Common myeloid progenitor, CD34-positive (primary cell): ENCODE results near the gene PNP.

Experiments
- CTCF ChIA-PET: fragments of 350-600 bp; sonication (Branson Sonifier 250); formaldehyde crosslinking; loops from one replicate; lab custom pipeline; 2021; ENCODE audit warnings: antibody characterized with exemption; lab: Charles Lee
- POLR2A ChIA-PET: fragments of 350-600 bp; sonication (Branson Sonifier 250); formaldehyde crosslinking; loops from one replicate; lab custom pipeline; 2021; ENCODE audit warnings: antibody characterized with exemption; lab: Charles Lee
- DNase-seq, 3 donors: peaks; one replicate each; pipeline versions ENCODE4 v3.0.0 to v3.0.0-alpha.2; 2013
- H3K27ac ChIP-seq, 2 experiments: 1 replicate in 1 of 2; 2 replicates in 1 of 2; pipeline ENCODE4 v1.7.0; 2013; ENCODE audit warnings: inconsistent platforms in 2 of 2, low read length in 2 of 2, mild to moderate bottlenecking in 2 of 2, low read depth in 1 of 2, moderate library complexity in 1 of 2; ENCODE audit not compliant: severe bottlenecking in 2 of 2, insufficient read depth in 1 of 2, poor library complexity in 1 of 2
- H3K27me3 ChIP-seq, 5 experiments: replicated peaks in 2 of 5; 1 replicate in 3 of 5; 2 replicates in 2 of 5; pipeline versions ENCODE4 v1.6.1 to v1.7.0; 2013; ENCODE audit warnings: low read length in 4 of 5, mild to moderate bottlenecking in 2 of 5, moderate library complexity in 2 of 5, inconsistent platforms in 1 of 5; ENCODE audit not compliant: insufficient read depth in 5 of 5, control insufficient read depth in 4 of 5
- H3K36me3 ChIP-seq, 4 experiments: 1 replicate in 2 of 4; 2 replicates in 2 of 4; pipeline versions ENCODE4 v1.6.1 to v1.7.0; 2013; ENCODE audit warnings: low read length in 3 of 4, control low read depth in 1 of 4, mild to moderate bottlenecking in 1 of 4; ENCODE audit not compliant: control insufficient read depth in 4 of 4, insufficient read depth in 4 of 4
- H3K4me1 ChIP-seq, 4 experiments: 1 replicate in 3 of 4; 2 replicates in 1 of 4; pipeline versions ENCODE4 v1.6.1 to v1.7.1; 2013; ENCODE audit warnings: low read length in 3 of 4, mild to moderate bottlenecking in 3 of 4, control low read depth in 1 of 4, inconsistent platforms in 1 of 4, moderate library complexity in 1 of 4; ENCODE audit not compliant: control insufficient read depth in 4 of 4, insufficient read depth in 4 of 4; ENCODE audit errors: control extremely low read depth in 1 of 4
- H3K4me3 ChIP-seq, 7 experiments: 1 replicate in 4 of 7; 2 replicates in 3 of 7; pipeline versions ENCODE4 v1.5.1 to v1.7.0; 2013; ENCODE audit warnings: mild to moderate bottlenecking in 7 of 7, low read length in 6 of 7, moderate library complexity in 6 of 7, inconsistent platforms in 2 of 7, low read depth in 2 of 7, control low read depth in 1 of 7; ENCODE audit not compliant: insufficient read depth in 4 of 7, control insufficient read depth in 1 of 7; ENCODE audit errors: extremely low read depth in 1 of 7
- H3K9me3 ChIP-seq, 5 experiments: 1 replicate in 4 of 5; 2 replicates in 1 of 5; pipeline versions ENCODE4 v1.6.1 to v1.7.1; 2013; ENCODE audit warnings: low read length in 4 of 5, mild to moderate bottlenecking in 2 of 5, inconsistent platforms in 1 of 5, low read depth in 1 of 5, moderate library complexity in 1 of 5; ENCODE audit not compliant: control insufficient read depth in 4 of 5, insufficient read depth in 2 of 5; ENCODE audit errors: control extremely low read depth in 1 of 5
- WGBS: methylation state at CpG from one replicate; pipeline ENCODE4 v1.1.5; 2013; ENCODE audit not compliant: insufficient coverage; 5-methylcytosine and 5-hydroxymethylcytosine counted together

Gene PNP

DNA sequence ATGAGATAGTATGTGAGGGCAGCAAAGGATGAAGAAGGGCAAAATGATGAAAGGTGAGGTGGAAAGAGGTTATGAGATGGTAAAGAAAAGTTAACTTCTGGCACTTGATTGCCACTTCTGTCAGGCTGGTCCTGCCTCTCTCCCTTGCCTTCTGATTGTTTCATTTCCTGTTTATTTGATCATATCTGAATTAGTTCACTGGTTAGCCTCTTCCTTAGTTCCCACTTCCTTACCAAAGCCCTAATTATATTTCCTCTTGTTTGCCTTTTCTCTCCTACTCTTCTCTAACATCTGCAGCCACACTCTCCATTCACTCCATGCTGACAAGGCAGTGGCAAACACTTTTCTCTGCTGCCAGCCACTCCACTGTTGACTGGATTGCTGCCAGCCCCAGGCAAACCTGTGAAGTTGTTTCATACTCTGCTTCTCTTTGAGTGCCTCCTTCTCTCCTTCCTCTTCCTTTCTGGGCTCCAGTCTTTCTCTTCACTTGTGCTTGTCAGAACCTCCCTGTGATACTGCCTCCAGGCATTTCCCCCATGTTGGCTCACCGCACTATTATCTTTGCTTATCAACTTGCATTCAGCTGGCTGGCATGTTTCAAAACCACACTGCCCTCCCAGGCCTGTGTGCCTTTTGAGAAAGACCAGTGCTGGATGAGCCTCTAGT is 8.1 kb downstream of the PNP start:
- Histone ChIP-seq H3K27ac (peak overlapping the region; percentile 10 to 52), H3K27me3 (no peaks in the 10 kb centered on the region), H3K9me3 (no peaks in the 10 kb centered on the region), H3K36me3 (peaks cover 17 to 59% (median 38%) of the 10 kb centered on the region in 4 experiments), H3K4me3 (peak overlapping the region in 2 of 7 experiments; percentile 13 to 20), H3K4me1 (peaks cover 8 to 26% (median 23%) of the 10 kb centered on the region in 4 experiments)
- peak; percentile 83 to 96 (median 92) for DNase-seq
- ChIA-PET CTCF (no interaction called here), POLR2A (interaction anchor here (1.3 to 1.4 kb wide), 3 partner anchors 8 to 21 kb away, joined by 3 to 7 read pairs (median 4); partner anchors contain the start of gene PNP)
- WGBS = 0% methylated on average over 1 of the region's 1 CpG

DNA sequence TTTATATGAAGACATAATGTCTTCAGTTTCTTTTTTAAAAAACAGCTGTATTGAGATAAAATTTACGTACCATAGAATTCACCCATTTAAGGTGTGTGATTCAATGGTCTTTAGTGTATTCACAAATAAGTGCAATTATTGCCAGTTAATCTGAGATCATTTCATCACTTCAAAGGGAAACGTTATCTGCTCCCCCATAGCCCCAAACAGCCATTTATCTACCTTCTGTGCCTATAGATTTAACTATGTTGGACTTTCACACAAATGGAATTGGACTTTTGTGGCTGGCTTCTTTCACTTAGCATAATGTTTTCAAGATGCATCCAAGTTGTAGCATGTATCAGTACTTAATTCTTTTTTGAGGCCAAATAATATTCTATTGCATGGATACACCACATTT is 9.7 kb downstream of the PNP start:
- peak overlapping the region in 1 of 2 experiments; percentile 0 for H3K27ac ChIP-seq

DNA sequence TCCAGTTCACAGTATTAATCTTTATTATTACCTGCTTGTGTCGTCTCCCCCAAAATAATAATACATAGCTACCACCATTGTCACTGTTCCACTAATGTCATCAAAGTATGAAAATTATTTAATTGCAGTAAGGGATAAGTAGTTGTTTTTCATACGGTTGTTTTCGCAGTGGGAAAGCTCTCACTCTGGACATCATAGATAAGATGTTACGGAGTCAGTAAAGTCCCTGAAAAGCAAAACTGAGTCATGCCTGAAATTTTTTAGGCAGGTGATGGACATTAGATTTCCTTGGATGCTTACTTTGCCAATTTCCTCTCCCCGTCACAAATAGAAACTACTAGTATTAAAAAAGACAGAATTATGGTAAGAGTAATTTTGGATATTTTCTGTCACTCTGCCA is 13.2 kb downstream of the PNP start:
- H3K36me3 ChIP-seq = peaks cover 0 to 11% (median 1%) of the 10 kb centered on the region in 4 experiments
- CTCF ChIA-PET = interaction anchor here (0.9 kb wide), 1 partner anchor 67 kb away, joined by 3 read pairs; no protein-coding TSS in a partner anchor
- no peaks in the 10 kb centered on the region for H3K9me3 ChIP-seq
- peaks cover 6 to 20% (median 15%) of the 10 kb centered on the region in 4 experiments for H3K4me1 ChIP-seq
- 95% methylated on average over 3 of the region's 5 CpGs for WGBS
- POLR2A ChIA-PET = no interaction called here
- H3K27me3 ChIP-seq = no peaks in the 10 kb centered on the region
- no peak overlapping the region for H3K4me3 ChIP-seq
- no peak overlapping the region for H3K27ac ChIP-seq
- DNase-seq = no peak

More for the DNA sequence above, 9.7 kb downstream of the PNP start:
- no peak overlapping the region for H3K4me3 ChIP-seq
- H3K4me1 ChIP-seq = peaks cover 8 to 26% (median 23%) of the 10 kb centered on the region in 4 experiments
- 86% methylated on average over 1 of the region's 2 CpGs for WGBS
- H3K36me3 ChIP-seq = peaks cover 11 to 45% (median 27%) of the 10 kb centered on the region in 4 experiments
- no peak for DNase-seq
- no peaks in the 10 kb centered on the region for H3K27me3 ChIP-seq
- CTCF ChIA-PET = interaction anchor here (1.0 to 2.4 kb wide), 5 partner anchors 9 to 68 kb away, joined by 3 to 7 read pairs (median 4); partner anchors contain the start of genes PNP and TEP1
- H3K9me3 ChIP-seq = no peaks in the 10 kb centered on the region
- POLR2A ChIA-PET = no interaction called here

DNA sequence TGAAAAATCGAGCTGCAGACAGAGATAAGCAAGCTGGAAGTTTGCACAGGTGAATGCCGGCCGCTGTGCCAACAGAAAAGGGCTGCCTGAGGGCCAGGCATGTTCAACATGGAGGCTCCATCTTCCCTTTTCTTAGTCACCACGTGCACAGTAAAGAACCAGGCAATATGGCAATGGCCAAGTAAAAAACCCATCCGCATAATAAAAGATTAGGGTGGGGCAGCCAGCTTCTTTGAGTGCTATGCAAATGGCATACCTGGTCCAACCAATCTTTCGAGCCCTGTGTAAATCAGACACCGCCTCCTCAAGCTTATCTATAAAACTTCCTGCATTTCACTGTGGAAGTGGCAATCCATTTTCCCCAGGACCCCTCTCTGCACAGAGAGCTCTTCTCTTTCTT is 16.7 kb downstream of the PNP start:
- H3K27me3 ChIP-seq = no peaks in the 10 kb centered on the region
- no peak for DNase-seq
- no peak overlapping the region for H3K4me3 ChIP-seq
- 86% methylated on average over 7 of the region's 7 CpGs for WGBS
- H3K4me1 ChIP-seq = peaks cover 10 to 32% (median 16%) of the 10 kb centered on the region in 4 experiments
- H3K36me3 ChIP-seq = no peaks in the 10 kb centered on the region
- H3K27ac ChIP-seq = no peak overlapping the region
- H3K9me3 ChIP-seq = no peaks in the 10 kb centered on the region
- CTCF ChIA-PET = interaction anchor here (1.2 to 1.5 kb wide), 2 partner anchors 72 to 124 kb away, joined by 3 to 4 read pairs; no protein-coding TSS in a partner anchor
- POLR2A ChIA-PET = interaction anchor here (0.6 kb wide), 1 partner anchor 37 kb away, joined by 3 read pairs; no protein-coding TSS in a partner anchor

DNA sequence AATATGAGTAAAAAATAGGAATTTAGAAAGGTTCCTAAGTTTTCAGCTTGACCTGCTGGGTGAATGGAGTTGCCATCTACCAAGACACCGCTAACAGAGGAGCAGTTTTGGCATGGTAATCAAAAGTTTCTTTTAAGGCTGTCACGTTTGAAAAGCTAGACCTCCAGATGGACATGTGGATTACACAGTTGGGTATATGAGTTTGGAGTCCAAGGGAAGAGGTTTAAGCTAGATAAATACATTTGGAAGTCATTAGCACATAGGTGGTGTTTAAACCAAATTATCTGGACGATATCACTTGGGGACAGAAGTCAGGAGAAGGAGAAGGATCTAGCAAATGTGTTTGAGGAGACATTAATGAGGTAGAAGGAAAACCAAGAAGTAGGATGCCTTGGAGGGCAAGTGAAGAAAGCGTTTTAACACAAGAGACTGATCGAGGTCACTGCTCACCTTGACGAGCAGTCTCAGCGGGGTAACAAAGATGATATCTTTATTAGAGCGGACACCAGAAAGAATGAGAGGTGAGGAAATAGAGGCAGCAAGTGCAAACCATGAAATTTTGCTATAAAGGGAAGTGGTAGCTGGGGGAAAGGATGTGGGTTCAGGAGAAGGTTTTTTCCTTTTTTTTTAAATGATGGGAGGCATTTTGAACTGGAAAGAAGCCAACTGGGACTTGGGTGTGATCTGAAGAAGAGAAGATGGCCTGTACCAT is 17.6 kb downstream of the PNP start:
- H3K4me3 ChIP-seq = peak overlapping the region in 1 of 7 experiments; percentile 23
- H3K27me3 ChIP-seq = no peaks in the 10 kb centered on the region
- H3K4me1 ChIP-seq = peaks cover 12 to 33% (median 16%) of the 10 kb centered on the region in 4 experiments
- H3K36me3 ChIP-seq = no peaks in the 10 kb centered on the region
- ChIA-PET POLR2A (interaction anchor here (2.1 kb wide), 1 partner anchor 9 kb away, joined by 7 read pairs; no protein-coding TSS in a partner anchor), CTCF (interaction anchor here (0.6 to 1.7 kb wide), 6 partner anchors 12 to 193 kb away, joined by 3 to 4 read pairs (median 4); partner anchors contain the start of gene APEX1)
- DNase-seq = peak in 2 of 3 donors; percentile 43 to 46
- no peak overlapping the region for H3K27ac ChIP-seq
- 27% methylated on average over 8 of the region's 8 CpGs for WGBS
- H3K9me3 ChIP-seq = no peaks in the 10 kb centered on the region

DNA sequence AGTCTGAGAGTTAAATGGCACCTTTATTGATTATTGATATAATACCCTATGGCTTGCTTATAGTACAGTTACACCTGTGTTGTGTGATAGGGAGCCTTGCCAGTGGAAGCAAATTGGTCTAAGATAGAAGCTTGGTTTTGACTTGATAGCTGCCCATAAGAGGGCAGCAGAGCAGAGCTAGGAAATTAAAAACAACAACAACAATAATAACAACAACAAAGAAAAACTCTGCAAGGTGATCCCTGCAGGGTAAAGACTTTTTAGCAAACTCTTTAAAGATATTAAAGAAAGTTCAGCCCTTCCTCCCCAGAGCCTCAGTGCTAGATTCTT is 18.2 kb downstream of the PNP start:
- no peaks in the 10 kb centered on the region for H3K9me3 ChIP-seq
- no peak for DNase-seq
- H3K4me3 ChIP-seq = peak overlapping the region in 1 of 7 experiments; percentile 23
- POLR2A ChIA-PET = interaction anchor here (2.1 kb wide), 1 partner anchor 10 kb away, joined by 7 read pairs; no protein-coding TSS in a partner anchor
- H3K27me3 ChIP-seq = no peaks in the 10 kb centered on the region
- CTCF ChIA-PET = interaction anchor here (0.9 to 1.7 kb wide), 5 partner anchors 11 to 123 kb away, joined by 3 to 4 read pairs (median 3); partner anchors contain the start of gene APEX1
- no peak overlapping the region for H3K27ac ChIP-seq
- H3K4me1 ChIP-seq = peaks cover 13 to 33% (median 16%) of the 10 kb centered on the region in 4 experiments
- H3K36me3 ChIP-seq = no peaks in the 10 kb centered on the region
